B cell (primary cell): ENCODE results near the gene ZMIZ1. TPM values are rescaled to one million over a fixed set of nuclear protein-coding genes. Genes with fewer than 3 reads are reported as not detected.
A peak's percentile ranks its signal among the peaks of the same experiment; 100 is the strongest.

Experiments
- ATAC-seq: fragments of 200-7000 bp; cut with Tn5 transposase; one replicate; pipeline ENCODE4 v1.10.0; 2021; ENCODE audit warnings: low read depth, mild to moderate bottlenecking, moderate number of reproducible peaks, moderate library complexity
- CTCF ChIA-PET: fragments of 350-600 bp; sonication (Branson Sonifier 250); formaldehyde crosslinking; loops from one replicate; lab custom pipeline; 2021; ENCODE audit warnings: antibody characterized with exemption, inconsistent platforms; lab: Charles Lee
- POLR2A ChIA-PET: fragments of 350-600 bp; sonication (Branson Sonifier 250); formaldehyde crosslinking; loops from one replicate; lab custom pipeline; 2021; ENCODE audit warnings: antibody characterized with exemption; lab: Charles Lee
- DNase-seq: peaks from one replicate; pipeline ENCODE4 v3.0.0; 2013
- H2AFZ ChIP-seq: 2 replicates; pipeline ENCODE4 v1.6.1; 2012; ENCODE audit warnings: mild to moderate bottlenecking, low read depth, low read length; ENCODE audit not compliant: insufficient read depth, poor library complexity, severe bottlenecking
- H3K27ac ChIP-seq, 2 donors: 1 replicate in 1 of 2; 2 replicates in 1 of 2; pipeline ENCODE4 v1.5.1; 2012 to 2013; ENCODE audit warnings: low read length in 2 of 2, mild to moderate bottlenecking in 2 of 2, moderate library complexity in 1 of 2
- H3K27me3 ChIP-seq, 4 experiments: fragments of 200-600 bp in 1 of 4; sonication (generic) in 1 of 4; replicated peaks in 1 of 4; 1 replicate in 2 of 4; 2 replicates in 2 of 4; pipeline versions ENCODE4 v1.6.1 to v1.7.0; 2013 to 2016; ENCODE audit warnings: low read length in 3 of 4, mild to moderate bottlenecking in 2 of 4, mixed read lengths in 1 of 4, moderate library complexity in 1 of 4; ENCODE audit not compliant: insufficient read depth in 4 of 4, control insufficient read depth in 3 of 4; ENCODE audit errors: control extremely low read depth in 1 of 4
- H3K36me3 ChIP-seq, 2 experiments: replicated peaks in 1 of 2; 1 replicate in 1 of 2; 2 replicates in 1 of 2; pipeline versions ENCODE4 v1.6.1 to v1.7.1; 2013; ENCODE audit warnings: low read length in 1 of 2; ENCODE audit not compliant: insufficient read depth in 2 of 2, control insufficient read depth in 1 of 2; ENCODE audit errors: control extremely low read depth in 1 of 2, extremely low read depth in 1 of 2
- H3K4me1 ChIP-seq, 2 donors: fragments of 200-600 bp in 1 of 2; sonication (generic) in 1 of 2; 1 replicate in 1 of 2; 2 replicates in 1 of 2; pipeline versions ENCODE4 v1.5.1 to v1.6.1; 2013 to 2017; ENCODE audit warnings: low read length in 2 of 2; ENCODE audit not compliant: control insufficient read depth in 2 of 2, insufficient read depth in 2 of 2
- H3K4me2 ChIP-seq: replicated peaks from 2 replicates; pipeline ENCODE3; 2012; ENCODE audit warnings: mild to moderate bottlenecking, low read depth, low read length; ENCODE audit not compliant: poor library complexity, severe bottlenecking
- H3K4me3 ChIP-seq, 5 experiments: fragments of 200-600 bp in 1 of 5; sonication (generic) in 1 of 5; 1 replicate in 3 of 5; 2 replicates in 2 of 5; pipeline versions ENCODE4 v1.5.1 to v1.7.0; 2011 to 2016; ENCODE audit warnings: low read length in 4 of 5, mild to moderate bottlenecking in 4 of 5, low read depth in 2 of 5, control low read depth in 1 of 5, moderate library complexity in 1 of 5; ENCODE audit not compliant: insufficient read depth in 1 of 5; ENCODE audit errors: control extremely low read depth in 1 of 5, extremely low read depth in 1 of 5
- H3K79me2 ChIP-seq: fragments of 200-600 bp; sonication (generic); one replicate; pipeline ENCODE4 v1.6.0; 2016; ENCODE audit warnings: low read length; ENCODE audit not compliant: control insufficient read depth, insufficient read depth
- H3K9ac ChIP-seq: fragments of 200-600 bp; sonication (generic); 2 replicates; pipeline ENCODE4 v1.6.1; 2017; ENCODE audit warnings: mild to moderate bottlenecking, low read length, moderate library complexity
- H3K9me3 ChIP-seq, 3 donors: one replicate each; pipeline versions ENCODE4 v1.6.1 to v1.7.1; 2013; ENCODE audit warnings: low read length in 2 of 3; ENCODE audit not compliant: control insufficient read depth in 2 of 3, insufficient read depth in 1 of 3; ENCODE audit errors: control extremely low read depth in 1 of 3
- H4K20me1 ChIP-seq: 2 replicates; pipeline ENCODE4 v1.6.0; 2012; ENCODE audit warnings: mild to moderate bottlenecking, low read length; ENCODE audit not compliant: insufficient read depth, control insufficient read depth, poor library complexity, severe bottlenecking
- H3K27ac Mint-ChIP-seq: one replicate; pipeline ENCODE4 v1.8.0; 2021; ENCODE audit warnings: mixed read lengths
- H3K27me3 Mint-ChIP-seq: one replicate; pipeline ENCODE4 v1.8.0; 2021; ENCODE audit warnings: mixed read lengths
- H3K4me1 Mint-ChIP-seq: one replicate; pipeline ENCODE4 v1.8.0; 2021; ENCODE audit warnings: mixed read lengths
- H3K4me3 Mint-ChIP-seq: one replicate; pipeline ENCODE4 v1.8.0; 2021; ENCODE audit warnings: mixed read lengths
- H3K9me3 Mint-ChIP-seq: one replicate; pipeline ENCODE4 v1.8.0; 2022; ENCODE audit warnings: mixed read lengths; ENCODE audit not compliant: insufficient read depth
- CTCF ChIP-seq: fragments of 200-600 bp; IDR thresholded peaks from one replicate; pipeline ENCODE4 v1.8.0; 2022; ENCODE audit warnings: antibody characterized with exemption, mild to moderate bottlenecking
- EZH2 ChIP-seq: IDR thresholded peaks from 2 replicates; pipeline ENCODE4 v1.6.1; 2012; ENCODE audit warnings: borderline replicate concordance, low read depth, mild to moderate bottlenecking, moderate library complexity, low read length; ENCODE audit not compliant: insufficient read depth, poor library complexity, severe bottlenecking
- WGBS: methylation state at CpG from one replicate; pipeline ENCODE4 v1.1.5; 2013; ENCODE audit warnings: missing lambda C conversion rate; ENCODE audit not compliant: insufficient coverage; 5-methylcytosine and 5-hydroxymethylcytosine counted together
- intact Hi-C: fragments of 100-400 bp; cut with micrococcal nuclease; formaldehyde crosslinking; loops from one replicate; pipeline ENCODE4 v1.10.0; 2022
- polyA plus RNA-seq: library from polyadenylated mRNA; depleted of rRNA; stranded (reverse); fragments of >200 nt; gene quantifications from 2 replicates; pipeline ENCODE4 v1.2.3, GENCODE V29; 2012
- total RNA-seq, 2 donors: library from RNA; stranded (reverse); fragments of 120-200 nt in 1 of 2; gene quantifications; 1 replicate in 1 of 2; 2 replicates in 1 of 2; pipeline versions ENCODE4 v1.2.3 to v1.2.4, GENCODE V29; 2013 to 2022

Gene ZMIZ1
- total and polyA plus RNA-seq, 2 donors (not counting 1 experiment from before 2014, with no cell fraction given): 14.3 to 64.9 TPM

GRCh38 chr10:79206300-79207095, 137.7 kb downstream of the ZMIZ1 start:
- no peak overlapping the region for H3K27ac Mint-ChIP-seq
- peaks cover 2% of the 10 kb centered on the region for H3K4me1 Mint-ChIP-seq
- no peak overlapping the region for H3K4me2 ChIP-seq
- H3K79me2 ChIP-seq: no peaks in the 10 kb centered on the region
- DNase-seq (no peak), ATAC-seq (peak; percentile 21)
- no peak overlapping the region for H3K4me3 Mint-ChIP-seq
- H3K4me1 ChIP-seq: no peaks in the 10 kb centered on the region
- H3K36me3 ChIP-seq: no peaks in the 10 kb centered on the region
- H3K9ac ChIP-seq: no peak overlapping the region
- ChIA-PET POLR2A (no interaction called here), CTCF (interaction anchor here (0.7 to 2.5 kb wide), 4 partner anchors 10 to 1177 kb away, joined by 3 to 14 read pairs (median 3); no protein-coding TSS in a partner anchor)
- 87% methylated on average over 8 of the region's 13 CpGs for WGBS
- H3K9me3 Mint-ChIP-seq: no peaks in the 10 kb centered on the region
- intact Hi-C loops: no loop called here
- no peaks in the 10 kb centered on the region for H3K27me3 ChIP-seq
- H4K20me1 ChIP-seq: no peaks in the 10 kb centered on the region
- TF ChIP-seq EZH2 (no peak), CTCF (no peak)
- H3K27ac ChIP-seq: no peak overlapping the region
- no peak overlapping the region for H2AFZ ChIP-seq
- no peaks in the 10 kb centered on the region for H3K27me3 Mint-ChIP-seq
- no peaks in the 10 kb centered on the region for H3K9me3 ChIP-seq
- no peak overlapping the region for H3K4me3 ChIP-seq

GRCh38 chr10:79207096-79207357, 138.3 kb downstream of the ZMIZ1 start:
- no peaks in the 10 kb centered on the region for H4K20me1 ChIP-seq
- 92% methylated on average over 4 of the region's 4 CpGs for WGBS
- no peak for ATAC-seq

More at GRCh38 chr10:79207096-79207357, 138.3 kb downstream of the ZMIZ1 start:
- no peak overlapping the region for H3K27ac ChIP-seq
- peaks cover 2% of the 10 kb centered on the region for H3K4me1 Mint-ChIP-seq
- H3K4me3 Mint-ChIP-seq: no peak overlapping the region
- no peaks in the 10 kb centered on the region for H3K9me3 ChIP-seq
- CTCF ChIA-PET: interaction anchor here (2.5 kb wide), 1 partner anchor 11 kb away, joined by 14 read pairs; no protein-coding TSS in a partner anchor
- H2AFZ ChIP-seq: no peak overlapping the region
- H3K9ac ChIP-seq: no peak overlapping the region
- H3K36me3 ChIP-seq: no peaks in the 10 kb centered on the region
- no peak overlapping the region for H3K4me3 ChIP-seq
- H3K27me3 Mint-ChIP-seq: no peaks in the 10 kb centered on the region
- no peaks in the 10 kb centered on the region for H3K27me3 ChIP-seq
- POLR2A ChIA-PET: no interaction called here
- intact Hi-C loops: no loop called here
- no peak for DNase-seq
- no peaks in the 10 kb centered on the region for H3K4me1 ChIP-seq
- no peaks in the 10 kb centered on the region for H3K79me2 ChIP-seq
- TF ChIP-seq EZH2 (no peak), CTCF (no peak)
- H3K27ac Mint-ChIP-seq: no peak overlapping the region
- no peak overlapping the region for H3K4me2 ChIP-seq
- H3K9me3 Mint-ChIP-seq: no peaks in the 10 kb centered on the region
